HG03108 (cell line): ENCODE measurements around the gene SDK2.

Source experiments
- ATAC-seq: cut with Tn5 transposase; IDR thresholded peaks from one replicate; pipeline ENCODE4 v1.9.1; 2021; ENCODE audit warnings: moderate library complexity; ENCODE audit not compliant: unreplicated experiment

Gene SDK2

GRCh38 chr17:73397856-73398540 is 246.2 kb downstream of the SDK2 start:
- no peak for ATAC-seq

- no peak for ATAC-seq
These were observed 246.9 kb downstream of the SDK2 start for GRCh38 chr17:73397278-73397826.

- ATAC-seq: no peak
These were observed 247.6 kb downstream of the SDK2 start for GRCh38 chr17:73396431-73397277.

- ATAC-seq: no peak
These were observed 249.5 kb downstream of the SDK2 start for GRCh38 chr17:73394512-73395450.

GRCh38 chr17:73393962-73394361 is 250.3 kb downstream of the SDK2 start:
- ATAC-seq: no peak

GRCh38 chr17:73393381-73393780 is 250.9 kb downstream of the SDK2 start:
- ATAC-seq: no peak

GRCh38 chr17:73391331-73392265 is 252.6 kb downstream of the SDK2 start:
- no peak for ATAC-seq

- ATAC-seq: no peak
These were observed 253.4 kb downstream of the SDK2 start for GRCh38 chr17:73390851-73391250.

GRCh38 chr17:73390221-73390620 is 254.0 kb downstream of the SDK2 start:
- no peak for ATAC-seq

- no peak for ATAC-seq
These were observed 254.8 kb downstream of the SDK2 start for GRCh38 chr17:73389411-73389810.

GRCh38 chr17:73388578-73388905 is 255.7 kb downstream of the SDK2 start:
- ATAC-seq: no peak

- no peak for ATAC-seq
These were observed 256.3 kb downstream of the SDK2 start for GRCh38 chr17:73387746-73388577.

GRCh38 chr17:73386561-73386960 is 257.7 kb downstream of the SDK2 start:
- ATAC-seq: no peak

GRCh38 chr17:73384926-73385325 is 259.3 kb downstream of the SDK2 start:
- ATAC-seq: no peak

- no peak for ATAC-seq
These were observed 263.7 kb downstream of the SDK2 start for GRCh38 chr17:73380439-73381106.

GRCh38 chr17:73379826-73380225 is 264.4 kb downstream of the SDK2 start:
- ATAC-seq: no peak

- ATAC-seq: no peak
These were observed 265.2 kb downstream of the SDK2 start for GRCh38 chr17:73378974-73379470.

GRCh38 chr17:73376636-73377035 is 267.6 kb downstream of the SDK2 start:
- no peak for ATAC-seq
